ENCODE results near the gene KCNAB1.
"Not testable (repeated sequence)": the region's sequence is repeated elsewhere in the genome, so short reads cannot be mapped to it uniquely, and the experiment has no call there.

Gene KCNAB1

GRCh38 chr3:156120528-156121251 is at the start of gene KCNAB1:
TSS of gene KCNAB1 (plus strand) at chr3:156120578.
- DNase-seq (ENCODE audit: extremely low read depth in 1 of 2, low read depth in 1 of 2): no peak

GRCh38 chr3:156071031-156071430 is 49.3 kb upstream of the KCNAB1 start:
- DNase-seq (ENCODE audit: extremely low read depth in 1 of 2, low read depth in 1 of 2): no peak

- not testable (repeated sequence) for DNase-seq (ENCODE audit: extremely low read depth in 1 of 2, low read depth in 1 of 2)
These were observed 47.3 kb upstream of the KCNAB1 start for GRCh38 chr3:156072950-156073657.

GRCh38 chr3:156090126-156090525 is 30.3 kb upstream of the KCNAB1 start:
- DNase-seq (ENCODE audit: extremely low read depth in 1 of 2, low read depth in 1 of 2): no peak

- no peak for DNase-seq (ENCODE audit: extremely low read depth in 1 of 2, low read depth in 1 of 2)
These were observed 26.4 kb upstream of the KCNAB1 start for GRCh38 chr3:156093964-156094363.

GRCh38 chr3:156094391-156094790 is 26.0 kb upstream of the KCNAB1 start:
- DNase-seq (ENCODE audit: extremely low read depth in 1 of 2, low read depth in 1 of 2): no peak

GRCh38 chr3:156095652-156096051 is 24.7 kb upstream of the KCNAB1 start:
- not testable (repeated sequence) for DNase-seq (ENCODE audit: extremely low read depth in 1 of 2, low read depth in 1 of 2)

GRCh38 chr3:156098437-156099035 is 21.8 kb upstream of the KCNAB1 start:
- DNase-seq (ENCODE audit: extremely low read depth in 1 of 2, low read depth in 1 of 2): no peak

GRCh38 chr3:156099348-156099747 is 21.0 kb upstream of the KCNAB1 start:
- DNase-seq (ENCODE audit: extremely low read depth in 1 of 2, low read depth in 1 of 2): not testable (repeated sequence)

GRCh38 chr3:156099984-156100383 is 20.4 kb upstream of the KCNAB1 start:
- DNase-seq (ENCODE audit: extremely low read depth in 1 of 2, low read depth in 1 of 2): not testable (repeated sequence)

- no peak for DNase-seq (ENCODE audit: extremely low read depth in 1 of 2, low read depth in 1 of 2)
These were observed 18.0 kb upstream of the KCNAB1 start for GRCh38 chr3:156102267-156102931.

- no peak for DNase-seq (ENCODE audit: extremely low read depth in 1 of 2, low read depth in 1 of 2)
These were observed 13.5 kb upstream of the KCNAB1 start for GRCh38 chr3:156106721-156107373.

GRCh38 chr3:156107504-156107903 is 12.9 kb upstream of the KCNAB1 start:
- DNase-seq (ENCODE audit: extremely low read depth in 1 of 2, low read depth in 1 of 2): no peak

- no peak for DNase-seq (ENCODE audit: extremely low read depth in 1 of 2, low read depth in 1 of 2)
These were observed 11.8 kb upstream of the KCNAB1 start for GRCh38 chr3:156108616-156109015.

GRCh38 chr3:156109989-156110388 is 10.4 kb upstream of the KCNAB1 start:
- no peak for DNase-seq (ENCODE audit: extremely low read depth in 1 of 2, low read depth in 1 of 2)

- DNase-seq (ENCODE audit: extremely low read depth in 1 of 2, low read depth in 1 of 2): no peak
These were observed 6.1 kb downstream of the KCNAB1 start for GRCh38 chr3:156126467-156126866.

- no peak for DNase-seq (ENCODE audit: extremely low read depth in 1 of 2, low read depth in 1 of 2)
These were observed 10.9 kb downstream of the KCNAB1 start for GRCh38 chr3:156131241-156131640.

GRCh38 chr3:156131799-156132198 is 11.4 kb downstream of the KCNAB1 start:
- DNase-seq (ENCODE audit: extremely low read depth in 1 of 2, low read depth in 1 of 2): no peak

GRCh38 chr3:156132313-156132712 is 11.9 kb downstream of the KCNAB1 start:
- no peak for DNase-seq (ENCODE audit: extremely low read depth in 1 of 2, low read depth in 1 of 2)

GRCh38 chr3:156133076-156133475 is 12.7 kb downstream of the KCNAB1 start:
- no peak for DNase-seq (ENCODE audit: extremely low read depth in 1 of 2, low read depth in 1 of 2)

All from stimulated activated CD8-positive, alpha-beta memory T cell treated with anti-CD3 and anti-CD28 coated beads, Interleukin-7, amount 100 ng/mL, for 48 hours (primary cell).